Lower lobe of right lung (tissue), 2 donors: ENCODE data around the gene FECH. TPM values are rescaled to one million over a fixed set of nuclear protein-coding genes. Genes with fewer than 3 reads are reported as not detected.

Experiments used
- ATAC-seq, 2 donors: fragments of 200-7000 bp; cut with Tn5 transposase; one replicate each; pipeline ENCODE4 v1.9.1; 2020 to 2022; ENCODE audit warnings: mild to moderate bottlenecking in 2 of 2, moderate library complexity in 2 of 2
- DNase-seq: peaks from one replicate; pipeline ENCODE4 v3.0.0-alpha.2; 2020
- H3K27ac ChIP-seq: fragments of 200-600 bp; one replicate; pipeline ENCODE4 v1.8.0; 2022
- H3K27me3 ChIP-seq: fragments of 200-600 bp; one replicate; pipeline ENCODE4 v1.8.0; 2022; ENCODE audit warnings: low read depth
- H3K36me3 ChIP-seq: fragments of 200-600 bp; one replicate; pipeline ENCODE4 v1.8.0; 2022; ENCODE audit warnings: mild to moderate bottlenecking
- H3K4me1 ChIP-seq: fragments of 200-600 bp; one replicate; pipeline ENCODE4 v1.8.0; 2022
- H3K4me3 ChIP-seq: fragments of 200-600 bp; one replicate; pipeline ENCODE4 v1.8.0; 2022; ENCODE audit warnings: mild to moderate bottlenecking
- H3K9me3 ChIP-seq: fragments of 200-600 bp; one replicate; pipeline ENCODE4 v1.8.0; 2022
- intact Hi-C: fragments of 100-400 bp; cut with DNase I; formaldehyde crosslinking; loops from one replicate; pipeline ENCODE4 v1.11.0; 2022
- total RNA-seq: library from RNA; stranded (reverse); fragmentation: NEBNext Ultra II Directional; extraction: Animal tissue kit (Norgen Biotek cat#: 25700); gene quantifications from one replicate; pipeline ENCODE4 v1.2.1, GENCODE V29; 2021
- TF ChIP-seq, protein P1 (sequence below): fragments of 200-600 bp; IDR thresholded peaks from one replicate; pipeline ENCODE4 v1.8.0; 2022; ENCODE audit warnings: antibody characterized with exemption, mild to moderate bottlenecking
- donor health status: DM: no; HTN: yes; CAD: no; lungs with severe emphysema.

The FECH gene
- total RNA-seq, 1 donor from 2014 or later = 25.7 TPM

DNA sequence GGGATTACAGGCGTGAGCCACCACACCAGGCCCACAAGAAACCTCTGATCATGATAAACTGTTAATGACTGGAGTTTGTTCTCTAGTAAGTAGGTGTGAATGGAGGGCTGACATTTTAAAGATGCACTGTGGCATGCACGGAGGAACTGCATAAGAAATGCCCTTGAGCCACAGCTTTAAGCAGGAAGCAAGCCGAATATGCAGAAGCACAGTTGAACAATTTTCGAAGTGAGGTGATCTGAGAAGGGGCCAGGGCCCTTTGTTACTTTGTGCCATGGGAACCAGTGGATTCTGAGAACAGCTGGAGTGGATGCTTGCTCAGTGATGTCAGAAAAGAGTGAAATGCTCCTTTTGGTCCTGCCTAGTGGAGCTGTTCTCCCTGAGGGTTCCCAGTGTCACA lies 16.3 kb downstream of the FECH start:
- ATAC-seq = no peak
- no peak for DNase-seq
- no peak overlapping the region for H3K4me3 ChIP-seq
- H3K4me1 ChIP-seq = no peaks in the 10 kb centered on the region
- intact Hi-C loops = no loop called here
- no peak overlapping the region for H3K27ac ChIP-seq
- peaks cover 87% of the 10 kb centered on the region for H3K36me3 ChIP-seq
- no peaks in the 10 kb centered on the region for H3K27me3 ChIP-seq
- TF ChIP-seq, protein P1, sequence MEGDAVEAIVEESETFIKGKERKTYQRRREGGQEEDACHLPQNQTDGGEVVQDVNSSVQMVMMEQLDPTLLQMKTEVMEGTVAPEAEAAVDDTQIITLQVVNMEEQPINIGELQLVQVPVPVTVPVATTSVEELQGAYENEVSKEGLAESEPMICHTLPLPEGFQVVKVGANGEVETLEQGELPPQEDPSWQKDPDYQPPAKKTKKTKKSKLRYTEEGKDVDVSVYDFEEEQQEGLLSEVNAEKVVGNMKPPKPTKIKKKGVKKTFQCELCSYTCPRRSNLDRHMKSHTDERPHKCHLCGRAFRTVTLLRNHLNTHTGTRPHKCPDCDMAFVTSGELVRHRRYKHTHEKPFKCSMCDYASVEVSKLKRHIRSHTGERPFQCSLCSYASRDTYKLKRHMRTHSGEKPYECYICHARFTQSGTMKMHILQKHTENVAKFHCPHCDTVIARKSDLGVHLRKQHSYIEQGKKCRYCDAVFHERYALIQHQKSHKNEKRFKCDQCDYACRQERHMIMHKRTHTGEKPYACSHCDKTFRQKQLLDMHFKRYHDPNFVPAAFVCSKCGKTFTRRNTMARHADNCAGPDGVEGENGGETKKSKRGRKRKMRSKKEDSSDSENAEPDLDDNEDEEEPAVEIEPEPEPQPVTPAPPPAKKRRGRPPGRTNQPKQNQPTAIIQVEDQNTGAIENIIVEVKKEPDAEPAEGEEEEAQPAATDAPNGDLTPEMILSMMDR = no peak
- H3K9me3 ChIP-seq = no peaks in the 10 kb centered on the region

- H3K27ac ChIP-seq = no peak overlapping the region
- no peaks in the 10 kb centered on the region for H3K4me1 ChIP-seq
- H3K9me3 ChIP-seq = no peaks in the 10 kb centered on the region
- H3K27me3 ChIP-seq = no peaks in the 10 kb centered on the region
- H3K36me3 ChIP-seq = peaks cover 86% of the 10 kb centered on the region
- ATAC-seq = no peak
- H3K4me3 ChIP-seq = no peak overlapping the region
- intact Hi-C loops = no loop called here
- no peak for DNase-seq
- TF ChIP-seq, protein P1 = no peak
Observed at GRCh38 chr18:57569133-57569532, 17.4 kb downstream of the FECH start.

DNA sequence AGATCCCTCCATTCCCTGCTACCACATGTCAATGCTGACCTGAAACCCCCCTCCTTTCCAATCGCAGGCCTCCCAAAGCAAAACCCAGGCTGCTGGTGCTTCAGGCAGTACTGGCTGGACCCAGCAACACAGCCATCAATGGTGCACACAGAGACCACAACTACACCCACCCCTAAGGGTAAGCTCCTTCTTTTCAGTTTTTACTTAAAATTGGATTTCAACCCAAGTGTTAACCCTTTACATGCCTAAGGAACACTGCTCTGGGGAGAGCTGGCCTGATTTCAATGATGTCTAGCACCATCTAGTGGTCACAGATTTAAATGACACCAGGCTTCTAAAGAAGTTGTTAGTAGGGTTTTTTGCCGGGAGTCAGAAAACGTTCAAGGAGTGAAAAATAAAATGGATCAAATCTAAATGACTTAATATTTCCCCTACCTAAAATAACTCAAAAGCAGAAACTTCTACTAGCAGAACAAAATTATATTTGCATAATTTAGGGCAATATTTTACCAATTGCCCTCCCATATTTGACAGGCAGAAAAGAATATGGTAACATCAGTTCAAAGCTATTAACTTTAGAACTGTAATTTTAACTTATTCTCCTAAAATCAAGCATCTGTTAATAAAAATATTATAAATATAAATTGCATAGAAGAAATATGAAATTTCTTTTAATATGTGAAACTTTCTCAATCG lies 24.6 kb downstream of the FECH start:
- intact Hi-C loops = no loop called here
- no peak overlapping the region for H3K27ac ChIP-seq
- DNase-seq (no peak), ATAC-seq (peak; percentile 56)
- H3K4me3 ChIP-seq = no peak overlapping the region
- H3K27me3 ChIP-seq = no peaks in the 10 kb centered on the region
- no peaks in the 10 kb centered on the region for H3K4me1 ChIP-seq
- TF ChIP-seq, protein P1 = peak; percentile 84
- peaks cover 67% of the 10 kb centered on the region for H3K36me3 ChIP-seq
- no peaks in the 10 kb centered on the region for H3K9me3 ChIP-seq

DNA sequence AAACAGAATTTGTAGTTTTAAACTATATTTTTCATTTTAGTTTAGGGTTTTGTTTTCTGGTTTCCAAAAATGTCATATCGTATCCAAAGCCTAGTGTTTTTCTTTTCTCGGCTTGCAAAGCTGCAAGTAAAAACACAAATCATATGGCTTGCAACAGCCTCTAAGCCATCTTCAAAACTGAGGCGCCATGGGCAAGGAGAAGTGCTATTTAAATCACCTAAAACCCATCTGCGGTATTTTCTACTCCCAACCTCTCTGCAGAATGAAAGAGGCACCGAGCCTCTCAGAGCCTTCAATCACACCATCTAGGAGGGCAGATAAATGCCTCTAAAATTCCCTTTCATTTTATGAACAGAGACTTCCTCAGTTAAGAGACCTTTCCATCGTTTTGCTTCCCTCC lies 25.2 kb downstream of the FECH start:
- intact Hi-C loops = no loop called here
- peaks cover 71% of the 10 kb centered on the region for H3K36me3 ChIP-seq

DNA sequence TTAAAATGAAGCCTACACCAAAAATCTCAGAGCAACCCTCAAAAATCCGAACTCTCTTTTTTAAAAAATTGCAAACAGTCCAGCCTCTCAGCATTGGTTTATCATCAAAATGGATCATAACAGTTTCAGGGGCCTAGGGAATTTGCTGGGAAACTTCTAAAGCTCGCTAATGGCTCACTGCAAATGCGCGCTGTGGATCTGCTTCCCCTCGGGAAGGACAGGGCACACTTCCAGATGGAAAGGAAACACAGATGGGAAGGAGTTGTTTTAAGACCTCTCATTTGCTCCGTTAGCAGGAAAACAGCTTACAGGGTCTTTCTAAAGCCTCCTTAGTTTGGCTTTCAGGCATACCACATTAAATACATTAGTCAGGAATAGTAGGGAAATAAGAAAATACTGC lies 27.2 kb downstream of the FECH start:
- Histone ChIP-seq H3K4me1 (no peaks in the 10 kb centered on the region), H3K9me3 (no peaks in the 10 kb centered on the region), H3K4me3 (no peak overlapping the region), H3K27me3 (no peaks in the 10 kb centered on the region), H3K36me3 (peaks cover 70% of the 10 kb centered on the region), H3K27ac (no peak overlapping the region)
- no peak for DNase-seq
- intact Hi-C loops = no loop called here
- ATAC-seq = no peak
- TF ChIP-seq, protein P1 = no peak

More for the DNA sequence above, 25.2 kb downstream of the FECH start:
- TF ChIP-seq, protein P1 = no peak
- ATAC-seq = no peak
- no peak overlapping the region for H3K27ac ChIP-seq
- H3K4me1 ChIP-seq = no peaks in the 10 kb centered on the region
- no peak overlapping the region for H3K4me3 ChIP-seq
- no peak for DNase-seq
- no peaks in the 10 kb centered on the region for H3K27me3 ChIP-seq
- no peaks in the 10 kb centered on the region for H3K9me3 ChIP-seq
